ENCODE results near the gene KHDC1.
"Not testable (repeated sequence)": the region's sequence is repeated elsewhere in the genome, so short reads cannot be mapped to it uniquely, and the experiment has no call there.

KHDC1 gene, protein sequence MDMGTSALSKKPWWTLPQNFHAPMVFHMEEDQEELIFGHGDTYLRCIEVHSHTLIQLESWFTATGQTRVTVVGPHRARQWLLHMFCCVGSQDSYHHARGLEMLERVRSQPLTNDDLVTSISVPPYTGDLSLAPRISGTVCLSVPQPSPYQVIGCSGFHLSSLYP

DNA sequence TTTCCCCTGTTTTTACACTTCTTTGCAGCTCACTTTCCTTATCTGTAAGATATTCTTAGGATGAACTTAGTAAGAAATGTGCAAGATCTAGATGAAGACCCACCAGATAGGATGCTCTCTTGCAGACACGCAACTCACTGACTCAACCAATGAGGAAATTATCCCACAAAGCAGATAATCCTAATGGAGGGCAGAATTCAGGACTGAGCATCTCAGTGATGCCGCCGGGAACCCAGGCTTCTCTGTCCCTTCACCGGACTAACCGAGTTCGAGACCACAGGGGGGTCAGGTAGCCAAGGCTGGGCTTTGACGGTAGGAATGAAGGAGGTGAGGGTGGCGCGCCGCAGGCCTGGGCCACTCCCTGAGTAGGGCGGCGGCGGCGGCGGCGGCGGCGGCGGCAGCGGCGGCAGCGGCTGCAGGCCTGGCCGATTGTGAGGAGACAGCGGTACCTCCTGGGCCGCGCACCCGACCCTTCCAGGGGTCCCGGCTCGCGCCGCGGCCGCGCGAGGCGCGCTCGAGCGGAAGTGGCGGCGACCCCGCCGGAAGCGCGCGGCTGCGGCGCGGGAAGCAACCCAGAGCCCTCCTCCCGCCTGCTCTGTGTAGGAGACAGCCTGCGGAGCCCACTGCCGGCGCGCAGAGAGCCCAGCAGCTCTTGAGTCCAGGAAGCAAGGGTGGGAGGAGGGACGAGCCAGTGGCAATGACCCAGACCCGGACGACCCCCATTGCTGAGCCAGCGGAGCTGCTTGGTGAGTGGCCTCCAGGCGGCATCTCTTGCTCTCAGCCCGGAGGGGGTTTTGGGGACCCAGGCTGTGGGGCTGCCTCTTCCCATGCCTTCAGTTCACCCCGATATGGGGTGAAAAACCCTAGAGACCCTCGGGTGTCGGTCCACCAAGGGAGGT is at the start of gene KHDC1:
KHDC1 (minus strand) TSS at position 526 of the 899 bp plus-strand sequence. CDS start 20,679 bp downstream, outside the sequence.
- peak; percentile 95 for DNase-seq

DNA sequence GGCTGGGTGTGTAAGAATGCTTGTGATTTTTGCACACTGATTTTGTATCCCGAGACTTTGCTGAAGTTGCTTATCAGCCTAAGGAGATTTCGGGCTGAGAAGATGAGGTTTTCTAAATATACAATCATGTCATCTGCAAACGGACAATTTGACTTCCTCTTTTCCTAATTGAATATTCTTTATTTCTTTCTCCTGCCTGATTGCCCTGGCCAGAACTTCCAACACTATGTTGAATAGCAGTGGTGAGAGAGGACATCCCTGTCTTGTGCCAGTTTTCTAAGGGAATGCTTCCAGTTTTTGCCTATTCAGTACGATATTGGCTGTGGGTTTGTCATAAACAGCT is 47.5 kb upstream of the KHDC1 start:
- not testable (repeated sequence) for DNase-seq

DNA sequence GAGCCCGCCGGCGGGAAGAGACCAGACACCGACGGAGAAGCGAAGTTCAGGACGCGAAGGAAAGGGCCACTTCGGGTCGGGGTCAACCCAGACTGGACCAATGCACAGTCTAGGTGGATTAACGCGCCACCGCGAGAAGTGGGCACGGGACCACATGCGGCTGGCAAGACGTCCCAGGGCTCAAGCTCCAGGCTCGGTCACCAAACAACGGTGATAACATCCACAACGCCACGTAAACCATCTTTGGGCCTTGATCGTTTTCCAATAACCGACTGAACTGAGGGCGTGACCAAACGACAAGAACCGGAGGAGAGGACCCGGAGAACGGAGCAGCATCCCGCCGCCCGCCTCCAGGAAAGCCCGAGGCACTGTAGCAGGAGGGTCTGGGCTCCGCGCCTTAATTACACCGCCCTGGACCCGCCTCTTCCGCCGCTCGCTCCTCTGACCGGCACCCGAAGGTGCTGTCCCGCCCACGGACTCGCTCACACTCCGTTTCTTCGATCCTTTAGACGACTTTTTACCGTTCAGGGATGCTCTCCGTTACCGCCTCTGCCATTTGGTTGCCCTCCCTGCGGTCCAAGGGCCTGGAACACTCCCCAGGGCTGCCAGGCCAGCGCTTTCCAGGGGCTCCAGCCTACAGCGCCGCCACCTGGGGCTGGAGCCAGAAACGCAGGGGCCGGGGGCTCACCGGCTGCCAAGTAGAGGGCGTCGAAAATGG is 46.9 kb upstream of the KHDC1 start:
- peak; percentile 88 for DNase-seq

DNA sequence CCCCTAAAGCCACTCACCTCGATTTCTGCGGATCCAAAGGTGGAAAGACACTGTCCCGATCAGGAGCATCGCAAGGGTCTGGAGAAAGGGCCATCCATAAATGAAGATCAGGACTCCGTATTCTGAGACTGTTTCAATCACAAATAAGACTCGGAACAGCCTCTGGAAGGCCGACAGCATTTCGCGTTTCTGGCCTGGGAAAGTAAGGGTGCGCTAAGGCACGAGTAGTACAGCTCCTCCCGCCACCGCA is 46.5 kb upstream of the KHDC1 start:
- no peak for DNase-seq

DNA sequence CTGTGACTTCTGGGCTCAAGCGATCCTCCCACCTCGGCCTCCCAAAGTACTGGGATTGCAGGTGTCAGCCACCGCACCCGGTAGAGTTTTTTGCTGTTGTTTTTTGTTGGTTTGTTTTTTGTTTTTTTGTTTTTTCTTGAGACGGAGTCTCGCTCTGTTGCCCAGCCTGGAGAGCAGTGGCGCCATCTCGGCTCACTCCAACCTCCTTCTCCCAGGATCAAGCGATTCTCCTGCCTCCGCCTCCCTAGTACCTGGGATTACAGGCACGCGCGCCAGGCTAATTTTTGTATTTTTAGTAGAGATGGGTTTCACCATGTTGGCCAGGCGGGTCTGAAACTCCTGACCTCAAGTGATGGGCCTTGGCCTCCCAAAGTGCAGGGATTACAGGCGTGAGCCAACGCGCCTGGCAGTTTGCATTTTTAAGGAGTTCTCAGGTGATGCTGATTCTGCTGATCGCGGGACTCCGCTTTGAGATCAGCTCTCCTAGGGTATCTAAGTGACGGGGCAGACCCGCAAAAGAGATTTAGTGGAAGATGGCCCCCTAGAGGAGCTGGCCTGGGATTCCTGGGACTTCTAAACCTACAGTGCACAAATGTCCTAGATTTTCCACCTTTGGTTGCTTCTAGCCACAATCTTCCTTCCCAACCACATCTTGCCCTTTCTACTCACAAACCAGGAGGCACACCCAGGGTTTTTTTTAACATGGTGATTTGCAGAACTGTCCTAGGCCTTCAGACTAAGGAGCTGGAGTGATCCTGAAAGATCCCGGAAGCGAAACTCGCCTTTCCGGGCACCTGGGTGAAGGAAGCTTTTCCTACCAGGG is 45.9 kb upstream of the KHDC1 start:
- DNase-seq, result peak; percentile 75

DNA sequence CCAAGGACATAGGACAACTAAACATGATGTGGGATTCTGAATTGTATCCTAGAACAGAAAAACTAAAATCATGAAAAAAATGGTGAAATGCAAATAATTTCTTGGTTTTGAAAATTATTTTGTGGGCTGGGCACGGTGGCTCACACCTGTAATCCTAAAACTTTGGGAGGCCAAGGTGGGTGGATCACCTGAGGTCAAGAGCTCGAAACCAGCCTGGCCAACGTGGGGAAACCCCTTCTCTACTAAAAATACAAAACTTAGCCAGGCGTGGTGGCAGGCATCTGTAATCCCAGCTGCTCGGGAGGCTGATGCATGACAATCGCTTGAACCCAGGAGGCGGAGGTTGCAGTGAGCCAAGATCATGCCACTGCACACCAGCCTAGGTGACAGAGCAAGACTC is 40.8 kb upstream of the KHDC1 start:
- DNase-seq, result not testable (repeated sequence)

DNA sequence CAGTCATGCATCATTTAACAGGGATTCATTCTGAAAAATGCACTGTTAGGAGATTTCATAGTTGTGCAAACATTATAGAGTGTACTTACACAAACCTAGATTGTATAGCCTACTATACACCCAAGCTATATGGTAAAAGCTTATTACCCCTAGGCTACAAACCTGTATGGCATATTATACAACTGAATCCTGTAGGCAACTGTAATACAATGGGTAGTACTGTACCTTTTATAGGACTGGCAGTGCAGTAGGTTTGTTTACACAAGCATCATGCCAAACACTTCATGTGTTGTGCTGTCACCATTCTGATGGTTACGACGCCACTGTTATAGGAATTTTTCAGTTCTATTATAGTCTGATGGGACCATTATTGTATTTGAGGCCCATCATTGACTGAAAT is 39.3 kb upstream of the KHDC1 start:
- peak; percentile 39 for DNase-seq

DNA sequence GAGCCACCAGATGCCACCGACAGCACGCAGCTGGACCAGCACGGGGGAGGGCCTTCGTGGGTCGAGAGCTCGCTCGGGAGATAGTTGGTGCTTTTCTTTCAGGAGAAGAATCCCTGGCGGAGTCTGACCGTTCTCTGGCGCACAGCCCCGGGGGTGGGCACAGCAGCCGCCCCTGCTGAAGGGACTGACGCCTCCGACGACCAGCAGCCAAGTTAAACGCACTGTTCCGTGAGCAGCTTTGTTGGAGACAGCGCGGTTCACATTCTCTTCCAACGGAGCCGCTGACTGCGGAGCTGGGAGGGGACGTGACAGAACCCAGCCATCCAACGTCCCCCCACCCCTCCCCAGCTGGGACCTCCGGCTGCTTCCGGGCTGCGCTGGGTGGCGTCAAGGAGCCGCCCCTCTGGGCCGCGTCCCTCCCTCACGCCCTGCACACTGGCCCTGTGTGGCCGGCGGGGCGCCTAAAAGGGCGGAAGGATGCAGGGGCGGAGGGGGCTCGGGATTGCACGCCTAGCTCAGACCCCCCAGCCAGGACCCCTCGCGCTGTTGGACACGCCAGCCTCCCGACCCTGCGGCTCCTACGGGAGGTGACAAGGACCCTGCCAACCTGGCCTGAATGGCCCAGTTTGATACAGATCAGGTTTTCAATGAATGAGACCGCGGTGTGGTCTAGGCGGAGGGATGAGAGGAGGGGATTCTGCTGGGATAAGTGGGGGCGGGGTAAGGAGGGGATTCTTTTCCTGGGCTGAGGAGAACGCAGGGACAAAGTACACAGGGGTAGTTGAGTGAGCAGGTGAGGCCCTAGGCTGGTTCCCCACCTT is 36.4 kb upstream of the KHDC1 start:
- no peak for DNase-seq

DNA sequence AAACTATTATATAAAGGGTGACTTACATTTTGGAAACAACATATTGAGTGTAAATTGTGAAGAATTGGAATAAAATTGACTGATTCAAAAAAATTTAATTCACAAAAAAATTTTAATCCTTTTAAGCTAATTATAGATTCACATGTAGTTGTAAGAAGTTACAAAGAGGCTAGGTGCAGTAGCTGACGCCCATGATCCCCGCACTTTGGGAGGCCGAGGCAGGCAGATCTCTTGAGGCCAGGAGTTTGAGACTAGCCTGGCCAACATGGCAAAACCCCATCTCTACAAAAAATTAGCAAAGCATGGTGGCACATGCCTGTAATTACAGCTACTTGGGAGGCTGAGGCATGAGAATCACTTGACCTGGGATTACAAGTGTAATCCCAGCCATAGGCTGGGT is 30.3 kb upstream of the KHDC1 start:
- DNase-seq, result no peak

DNA sequence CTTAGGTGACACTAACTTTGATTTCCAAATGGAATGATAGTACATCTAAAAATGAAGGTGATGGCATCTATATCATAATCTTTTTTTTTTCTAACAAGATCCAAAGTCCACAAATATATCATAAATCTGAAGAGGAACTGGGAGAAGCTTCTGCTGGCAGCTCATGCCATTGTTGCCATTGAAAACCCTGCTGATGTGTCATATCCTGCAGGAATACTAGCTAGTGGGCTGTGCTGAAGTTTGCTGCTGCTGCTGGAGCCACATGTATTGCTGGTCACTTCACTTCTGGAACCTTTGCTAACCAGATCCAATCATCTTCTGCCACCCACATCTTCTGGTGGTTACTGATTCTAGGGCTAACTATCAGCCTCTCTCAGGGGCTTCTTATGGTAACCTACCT is 27.4 kb upstream of the KHDC1 start:
- no peak for DNase-seq

DNA sequence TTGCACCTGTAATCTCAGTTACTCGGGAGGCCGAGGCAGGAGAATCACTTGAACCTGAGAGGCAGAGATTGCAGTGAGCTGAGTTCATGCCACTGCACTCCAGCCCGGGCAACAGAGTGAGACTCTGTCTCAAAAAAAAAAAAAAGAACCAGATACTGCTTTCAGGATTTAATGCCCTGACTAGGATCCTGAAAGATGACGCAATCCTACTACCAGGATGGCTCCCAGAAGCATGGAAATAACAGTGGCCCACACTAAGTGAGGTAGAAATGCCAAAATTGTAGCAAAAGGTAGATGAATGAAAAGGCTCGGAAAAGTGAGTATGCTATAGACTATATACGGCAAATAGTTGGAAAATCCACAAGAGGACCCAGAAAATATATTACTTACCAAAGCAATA is 23.8 kb upstream of the KHDC1 start:
- no peak for DNase-seq

DNA sequence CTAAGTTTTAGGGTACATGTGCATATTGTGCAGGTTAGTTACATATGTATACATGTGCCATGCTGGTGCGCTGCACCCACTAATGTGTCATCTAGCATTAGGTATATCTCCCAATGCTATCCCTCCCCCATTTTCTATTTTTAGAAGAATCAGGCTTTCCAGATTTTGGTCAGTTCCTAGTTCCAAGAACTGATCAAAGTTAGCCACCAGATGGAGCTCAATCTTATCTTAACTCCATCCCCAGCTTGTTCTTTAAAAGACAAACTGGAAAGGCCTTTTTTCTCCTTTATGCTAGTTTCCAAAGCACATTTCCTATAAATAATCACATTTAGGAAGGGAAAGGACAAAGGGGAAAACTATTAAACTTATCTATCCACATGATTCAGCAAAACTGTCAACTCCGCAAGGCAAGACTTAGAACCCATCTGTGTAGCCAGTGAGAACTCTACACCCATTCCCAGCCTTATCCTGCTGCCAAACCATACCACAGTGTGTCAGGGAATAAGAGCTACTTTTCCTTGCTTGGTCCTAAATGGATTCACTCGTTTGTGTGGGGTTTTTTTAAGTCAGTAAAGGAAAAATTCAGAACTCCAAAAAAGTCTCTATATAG is 22.8 kb upstream of the KHDC1 start:
- peak; percentile 37 for DNase-seq

DNA sequence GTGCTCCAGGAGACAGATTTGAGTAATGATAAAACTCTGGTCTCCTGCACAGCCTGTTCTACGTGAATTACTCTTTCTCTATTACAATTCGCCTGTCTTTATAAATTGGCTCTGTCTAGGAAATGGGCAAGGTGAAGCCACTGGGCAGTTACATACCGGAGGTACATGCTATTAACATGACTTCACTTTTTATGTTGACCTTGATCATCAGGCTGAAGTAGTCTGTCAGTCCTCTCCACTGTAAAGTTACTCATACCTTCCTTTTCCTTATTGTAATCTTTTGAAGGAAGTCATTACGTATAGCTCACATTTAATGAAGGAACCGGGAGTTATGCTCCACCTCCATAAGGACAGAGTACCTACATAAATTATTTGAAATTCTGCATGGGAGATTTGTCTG is 19.9 kb upstream of the KHDC1 start:
- no peak for DNase-seq

DNA sequence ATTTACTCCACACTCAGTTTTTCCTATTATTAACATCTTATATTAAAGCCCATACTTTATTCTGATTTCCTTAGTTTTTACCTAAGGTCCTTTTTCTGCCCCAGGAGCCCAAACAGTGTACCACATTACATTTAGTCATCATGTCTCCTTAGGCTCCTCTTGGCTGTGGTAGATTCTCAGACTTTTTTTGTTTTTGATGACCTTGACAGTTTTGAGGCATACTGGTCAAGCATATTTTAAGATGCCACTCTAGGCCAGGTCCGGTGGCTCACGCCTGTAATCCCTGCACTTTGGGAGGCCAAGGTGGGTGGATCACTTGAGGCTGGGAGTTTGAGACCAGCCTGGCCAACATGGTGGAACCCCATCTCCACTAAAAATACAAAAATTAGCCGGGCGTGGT is 18.7 kb upstream of the KHDC1 start:
- DNase-seq, result not testable (repeated sequence)

DNA sequence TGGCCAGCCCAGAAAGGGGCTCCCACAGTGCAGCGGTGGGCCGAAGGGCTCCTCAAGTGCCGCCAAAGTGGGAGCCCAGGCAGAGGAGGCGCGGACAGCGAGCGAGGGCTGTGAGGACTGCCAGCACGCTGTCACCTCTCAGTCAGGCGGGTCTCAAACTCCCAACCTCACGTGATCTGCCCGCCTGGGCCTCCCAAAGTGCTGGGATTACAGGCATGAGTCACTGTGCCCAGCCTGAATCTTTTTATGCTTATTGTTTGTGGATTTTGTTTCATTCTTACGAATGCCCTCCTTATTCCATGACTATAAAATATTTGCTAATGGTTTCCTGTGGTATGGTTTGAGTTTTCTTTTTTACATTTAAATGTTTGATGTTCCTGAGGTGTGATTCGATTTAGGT is 6.3 kb upstream of the KHDC1 start:
- DNase-seq, result not testable (repeated sequence)

DNA sequence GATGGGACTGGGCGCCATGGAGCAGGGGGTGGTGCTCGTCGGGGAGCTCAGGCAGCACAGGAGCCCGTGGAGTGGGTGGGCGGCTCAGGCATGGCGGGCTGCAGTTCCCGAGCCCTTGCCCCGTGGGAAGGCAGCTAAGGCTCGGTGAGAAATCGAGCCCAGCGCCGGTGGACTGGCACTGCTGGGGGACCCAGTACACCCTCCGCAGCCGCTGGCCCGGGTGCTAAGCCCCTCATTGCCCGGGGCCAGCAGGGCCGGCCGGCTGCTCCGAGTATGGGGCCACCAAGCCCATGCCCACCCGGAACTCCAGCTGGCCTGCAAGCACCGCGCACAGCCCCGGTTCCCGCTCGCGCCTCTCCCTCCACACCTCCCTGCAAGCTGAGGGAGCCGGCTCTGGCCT is 5.9 kb upstream of the KHDC1 start:
- DNase-seq, result not testable (repeated sequence)

DNA sequence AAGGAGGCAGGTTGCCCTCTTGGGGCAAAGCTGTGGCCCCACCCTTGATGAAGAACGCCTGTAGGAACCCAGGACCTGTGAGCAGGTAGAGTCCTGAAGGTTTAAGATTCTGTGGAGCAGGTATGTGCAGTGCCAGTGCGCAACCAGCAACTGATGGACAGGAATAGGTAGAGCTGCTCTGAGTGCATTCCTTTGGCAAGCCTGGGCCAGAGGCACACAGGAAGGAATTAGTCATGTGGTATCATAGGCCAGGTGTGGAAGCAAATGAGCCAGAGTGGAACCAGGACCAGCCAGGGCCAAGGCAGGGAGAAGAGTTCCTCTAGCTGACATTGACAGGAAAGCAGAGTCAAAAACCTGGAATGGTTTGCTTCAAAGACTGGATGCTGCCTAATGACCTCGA is 1.4 kb upstream of the KHDC1 start:
- peak; percentile 17 for DNase-seq

DNA sequence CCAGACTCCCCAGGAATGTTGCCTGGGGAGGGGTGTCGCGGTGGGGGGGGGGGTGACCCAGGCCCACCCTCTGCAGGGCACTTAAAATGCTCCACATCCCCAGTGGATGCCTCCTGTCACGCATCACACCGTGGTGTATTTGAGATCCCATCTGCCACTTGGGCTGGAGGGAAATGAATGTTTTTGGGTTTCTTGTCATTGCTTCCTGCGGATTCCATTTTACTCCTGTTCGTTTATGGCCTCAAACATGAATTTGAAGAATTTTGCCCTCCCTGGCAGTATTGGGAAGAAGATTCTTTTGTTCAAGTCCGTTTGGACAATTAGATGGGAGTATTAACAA is 544 bp upstream of the KHDC1 start:
- DNase-seq, result peak; percentile 55

DNA sequence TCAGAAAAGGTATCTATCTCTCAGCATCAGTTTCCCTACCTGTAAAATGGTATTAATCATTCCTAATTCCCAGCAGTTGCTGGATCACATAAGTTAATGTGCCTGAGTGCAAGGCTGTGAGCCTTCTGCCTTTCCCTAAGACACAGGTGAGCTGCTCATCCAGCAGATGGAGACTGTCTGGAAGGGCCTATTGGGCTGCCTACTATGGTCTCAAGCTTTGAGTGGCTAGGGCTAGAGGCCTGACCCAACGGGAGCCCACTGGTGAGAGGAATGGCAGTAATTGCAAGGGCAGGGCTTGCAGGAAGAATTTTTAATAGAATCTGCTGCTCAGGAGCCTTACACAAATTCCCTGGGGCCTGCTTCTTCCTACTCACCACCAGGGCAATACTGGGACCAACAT is 4.3 kb downstream of the KHDC1 start:
- peak; percentile 27 for DNase-seq

DNA sequence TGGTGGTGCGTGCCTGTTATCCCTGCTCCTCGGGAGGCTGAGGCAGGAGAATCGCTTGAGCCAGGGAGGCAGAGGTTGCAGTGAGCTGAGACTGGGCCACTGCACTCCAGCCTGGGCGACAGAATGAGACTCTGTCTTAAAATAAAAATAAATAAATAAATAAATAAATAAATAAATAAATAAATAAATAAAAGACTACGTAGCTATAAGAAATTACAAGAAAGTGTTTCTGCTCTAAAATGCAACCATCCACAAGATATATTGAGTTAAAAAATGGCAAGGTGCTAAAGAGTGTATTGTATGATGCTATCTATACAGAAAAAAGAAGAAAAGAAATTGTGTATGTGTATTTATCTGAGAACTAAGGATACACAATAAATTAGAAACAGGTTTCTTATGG is 8.7 kb downstream of the KHDC1 start:
- DNase-seq, result not testable (repeated sequence)

DNA sequence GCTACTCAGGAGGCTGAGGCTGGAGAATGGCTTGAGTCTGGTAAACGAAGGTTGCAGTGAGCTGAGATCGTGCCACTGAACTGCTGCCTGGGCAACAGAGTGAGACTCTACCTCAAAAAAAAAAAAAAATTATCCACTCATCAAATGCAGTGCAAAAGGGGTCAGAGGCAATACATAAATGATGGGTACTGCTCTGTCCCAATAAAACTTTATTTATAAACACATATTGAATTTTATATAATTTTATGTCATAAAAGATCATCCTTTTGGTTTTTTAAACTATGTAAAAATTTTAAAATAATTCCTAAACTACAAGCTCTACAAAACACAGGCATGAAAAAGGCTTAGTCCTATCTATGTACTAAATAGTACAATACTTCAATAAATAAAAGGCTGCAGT is 10.3 kb downstream of the KHDC1 start:
- no peak for DNase-seq

DNA sequence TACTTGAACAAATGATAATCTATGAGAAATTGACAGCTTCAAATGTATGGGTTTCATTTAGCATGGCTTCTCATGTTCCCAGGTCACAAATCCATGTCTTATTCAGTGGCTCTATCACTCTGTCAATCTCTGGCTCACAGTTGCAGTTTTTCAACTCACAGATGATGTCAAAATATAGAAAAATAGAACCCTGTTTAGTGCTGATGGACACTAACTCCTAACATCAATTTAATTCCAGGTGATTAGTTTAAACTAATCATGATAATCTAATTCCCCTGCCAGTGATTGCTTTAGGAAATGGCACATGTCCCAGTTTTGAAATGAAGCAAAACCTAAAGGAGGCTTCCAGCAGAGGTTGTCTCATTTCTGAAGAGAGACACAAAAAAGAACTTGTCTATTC is 13.0 kb downstream of the KHDC1 start:
- no peak for DNase-seq
